ENCODE measurements around the gene MRPL2. TPM values are rescaled to one million over a fixed set of nuclear protein-coding genes. Genes with fewer than 3 reads are reported as not detected.

MRPL2 gene
- total and polyA plus RNA-seq, 2 donors (not counting 1 experiment from before 2014, with no cell fraction given): 45.6 to 52.8 TPM

DNA sequence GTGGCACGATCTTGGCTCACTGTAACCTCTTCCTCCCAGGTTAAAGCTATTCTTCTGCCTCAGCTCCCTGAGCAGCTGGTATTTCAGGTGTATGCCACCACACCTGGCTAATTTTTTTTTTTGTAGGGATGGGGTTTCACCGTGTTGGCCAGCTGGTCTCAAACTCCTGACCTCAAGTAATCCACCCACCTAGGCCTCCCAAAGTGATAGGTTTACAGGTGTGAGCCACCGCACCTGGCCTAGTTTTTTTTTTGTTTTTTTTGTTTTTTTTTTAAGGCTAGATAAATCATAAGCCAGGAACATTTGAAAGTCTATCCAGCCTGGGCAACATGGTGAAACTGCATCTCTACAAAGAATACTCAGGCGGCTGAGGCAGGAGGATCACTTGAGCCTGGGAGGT, 26.9 kb downstream of the MRPL2 start:
- Mint-ChIP-seq H3K27ac (no peak overlapping the region), H3K4me1 (no peaks in the 10 kb centered on the region), H3K4me3 (no peak overlapping the region), H3K9me3 (ENCODE audit: insufficient read depth) (no peaks in the 10 kb centered on the region), H3K27me3 (no peaks in the 10 kb centered on the region)
- intact Hi-C loops (cut with micrococcal nuclease): no loop called here
- Histone ChIP-seq H4K20me1 (ENCODE audit: control insufficient read depth, insufficient read depth, low read length, poor library complexity, severe bottlenecking) (no peaks in the 10 kb centered on the region), H3K4me2 (replicated peaks; ENCODE audit: low read depth, low read length, poor library complexity, severe bottlenecking) (no peak overlapping the region), H3K27ac (ENCODE audit: low read length in 2 of 2) (no peak overlapping the region), H3K79me2 (ENCODE audit: control insufficient read depth, insufficient read depth, low read length) (no peaks in the 10 kb centered on the region), H2AFZ (ENCODE audit: insufficient read depth, low read depth, low read length, poor library complexity, severe bottlenecking) (no peak overlapping the region), H3K9ac (ENCODE audit: low read length) (no peak overlapping the region), H3K27me3 (replicated peaks in 1 of 4; ENCODE audit: control extremely low read depth in 1 of 4, control insufficient read depth in 3 of 4, insufficient read depth in 4 of 4, low read length in 3 of 4) (no peaks in the 10 kb centered on the region), H3K4me1 (ENCODE audit: control insufficient read depth in 2 of 2, insufficient read depth in 2 of 2, low read length in 2 of 2) (no peaks in the 10 kb centered on the region), H3K9me3 (ENCODE audit: control extremely low read depth in 1 of 3, control insufficient read depth in 2 of 3, insufficient read depth in 1 of 3, low read length in 2 of 3) (no peaks in the 10 kb centered on the region), H3K36me3 (replicated peaks in 1 of 2; ENCODE audit: control extremely low read depth in 1 of 2, control insufficient read depth in 1 of 2, extremely low read depth in 1 of 2, insufficient read depth in 2 of 2, low read length in 1 of 2) (peaks cover 0 to 37% of the 10 kb centered on the region in 2 experiments), H3K4me3 (ENCODE audit: control extremely low read depth in 1 of 5, extremely low read depth in 1 of 5, insufficient read depth in 1 of 5, low read depth in 2 of 5, low read length in 4 of 5) (no peak overlapping the region)
- no peak for ATAC-seq (ENCODE audit: low read depth)
- ChIA-PET POLR2A (interaction anchor here (0.6 kb wide), 1 partner anchor 1503 kb away, joined by 3 read pairs; no protein-coding TSS in a partner anchor), CTCF (no interaction called here)
- WGBS (ENCODE audit: insufficient coverage): 92% methylated on average over 1 of the region's 4 CpGs
- DNase-seq: no peak
- no peak for TF ChIP-seq EZH2 (IDR thresholded peaks at IDR 0.05; ENCODE audit: borderline replicate concordance, insufficient read depth, low read depth, low read length, poor library complexity, severe bottlenecking)
- TF ChIP-seq, protein P1, sequence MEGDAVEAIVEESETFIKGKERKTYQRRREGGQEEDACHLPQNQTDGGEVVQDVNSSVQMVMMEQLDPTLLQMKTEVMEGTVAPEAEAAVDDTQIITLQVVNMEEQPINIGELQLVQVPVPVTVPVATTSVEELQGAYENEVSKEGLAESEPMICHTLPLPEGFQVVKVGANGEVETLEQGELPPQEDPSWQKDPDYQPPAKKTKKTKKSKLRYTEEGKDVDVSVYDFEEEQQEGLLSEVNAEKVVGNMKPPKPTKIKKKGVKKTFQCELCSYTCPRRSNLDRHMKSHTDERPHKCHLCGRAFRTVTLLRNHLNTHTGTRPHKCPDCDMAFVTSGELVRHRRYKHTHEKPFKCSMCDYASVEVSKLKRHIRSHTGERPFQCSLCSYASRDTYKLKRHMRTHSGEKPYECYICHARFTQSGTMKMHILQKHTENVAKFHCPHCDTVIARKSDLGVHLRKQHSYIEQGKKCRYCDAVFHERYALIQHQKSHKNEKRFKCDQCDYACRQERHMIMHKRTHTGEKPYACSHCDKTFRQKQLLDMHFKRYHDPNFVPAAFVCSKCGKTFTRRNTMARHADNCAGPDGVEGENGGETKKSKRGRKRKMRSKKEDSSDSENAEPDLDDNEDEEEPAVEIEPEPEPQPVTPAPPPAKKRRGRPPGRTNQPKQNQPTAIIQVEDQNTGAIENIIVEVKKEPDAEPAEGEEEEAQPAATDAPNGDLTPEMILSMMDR (IDR thresholded peaks at IDR 0.05): no peak

DNA sequence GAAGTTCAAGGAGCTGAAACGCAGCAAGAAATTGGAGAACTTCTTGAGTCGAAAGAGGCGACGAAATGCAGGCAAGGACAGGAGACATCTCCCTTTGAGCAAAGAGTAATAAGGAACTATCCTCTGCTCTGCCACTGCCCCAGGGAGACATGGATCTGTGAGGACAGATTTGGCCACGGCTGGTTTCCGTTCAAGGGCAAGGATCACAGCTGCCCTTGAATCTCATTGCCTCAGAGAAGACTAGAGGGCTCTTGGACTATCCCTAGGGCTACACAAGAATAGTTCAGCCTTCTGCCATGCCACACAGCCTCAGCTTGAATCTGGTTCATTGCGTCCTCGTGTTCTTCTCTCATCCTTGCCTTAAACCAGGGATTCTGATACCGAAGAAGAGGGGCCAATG, 30.1 kb downstream of the MRPL2 start:
- WGBS (ENCODE audit: insufficient coverage): over 99% methylated on average over 9 of the region's 9 CpGs
- H2AFZ ChIP-seq (ENCODE audit: insufficient read depth, low read depth, low read length, poor library complexity, severe bottlenecking): no peak overlapping the region
- Mint-ChIP-seq H3K9me3 (ENCODE audit: insufficient read depth) (no peaks in the 10 kb centered on the region), H3K4me3 (no peak overlapping the region), H3K4me1 (peaks cover 6% of the 10 kb centered on the region), H3K27ac (no peak overlapping the region), H3K27me3 (no peaks in the 10 kb centered on the region)
- no peak for DNase-seq
- H3K27ac ChIP-seq (ENCODE audit: low read length in 2 of 2): no peak overlapping the region
- no peaks in the 10 kb centered on the region for H3K9me3 ChIP-seq (ENCODE audit: control extremely low read depth in 1 of 3, control insufficient read depth in 2 of 3, insufficient read depth in 1 of 3, low read length in 2 of 3)
- no peaks in the 10 kb centered on the region for H3K79me2 ChIP-seq (ENCODE audit: control insufficient read depth, insufficient read depth, low read length)
- peaks cover 0 to 61% of the 10 kb centered on the region in 2 experiments for H3K36me3 ChIP-seq (replicated peaks in 1 of 2; ENCODE audit: control extremely low read depth in 1 of 2, control insufficient read depth in 1 of 2, extremely low read depth in 1 of 2, insufficient read depth in 2 of 2, low read length in 1 of 2)
- H3K4me3 ChIP-seq (ENCODE audit: control extremely low read depth in 1 of 5, extremely low read depth in 1 of 5, insufficient read depth in 1 of 5, low read depth in 2 of 5, low read length in 4 of 5): no peak overlapping the region
- ATAC-seq (ENCODE audit: low read depth): no peak
- TF ChIP-seq EZH2 (IDR thresholded peaks at IDR 0.05; ENCODE audit: borderline replicate concordance, insufficient read depth, low read depth, low read length, poor library complexity, severe bottlenecking): no peak
- TF ChIP-seq, protein P1 (IDR thresholded peaks at IDR 0.05): no peak
- intact Hi-C loops (cut with micrococcal nuclease): no loop called here
- H3K27me3 ChIP-seq (replicated peaks in 1 of 4; ENCODE audit: control extremely low read depth in 1 of 4, control insufficient read depth in 3 of 4, insufficient read depth in 4 of 4, low read length in 3 of 4): no peaks in the 10 kb centered on the region
- H4K20me1 ChIP-seq (ENCODE audit: control insufficient read depth, insufficient read depth, low read length, poor library complexity, severe bottlenecking): peaks cover 5% of the 10 kb centered on the region
- H3K9ac ChIP-seq (ENCODE audit: low read length): no peak overlapping the region
- H3K4me1 ChIP-seq (ENCODE audit: control insufficient read depth in 2 of 2, insufficient read depth in 2 of 2, low read length in 2 of 2): peaks cover 0 to 1% of the 10 kb centered on the region in 2 donors
- POLR2A ChIA-PET: no interaction called here
- CTCF ChIA-PET: interaction anchor here (1.0 kb wide), 1 partner anchor 10 kb away, joined by 3 read pairs; no protein-coding TSS in a partner anchor
- H3K4me2 ChIP-seq (replicated peaks; ENCODE audit: low read depth, low read length, poor library complexity, severe bottlenecking): no peak overlapping the region

Measured in B cell (primary cell).